HL-60/S4 treated with retinoic acid at 250 ng/mL for 4 days and 3 days (cell line): ENCODE measurements around the gene DNMT3A.

Source experiments
- in situ Hi-C: fragments of 300-500 bp; cut with MboI; formaldehyde crosslinking; loops from 2 replicates; pipeline ENCODE4 v1.7.0; 2022; ENCODE audit warnings: low sequenced_read_pairs

The DNMT3A gene

DNA sequence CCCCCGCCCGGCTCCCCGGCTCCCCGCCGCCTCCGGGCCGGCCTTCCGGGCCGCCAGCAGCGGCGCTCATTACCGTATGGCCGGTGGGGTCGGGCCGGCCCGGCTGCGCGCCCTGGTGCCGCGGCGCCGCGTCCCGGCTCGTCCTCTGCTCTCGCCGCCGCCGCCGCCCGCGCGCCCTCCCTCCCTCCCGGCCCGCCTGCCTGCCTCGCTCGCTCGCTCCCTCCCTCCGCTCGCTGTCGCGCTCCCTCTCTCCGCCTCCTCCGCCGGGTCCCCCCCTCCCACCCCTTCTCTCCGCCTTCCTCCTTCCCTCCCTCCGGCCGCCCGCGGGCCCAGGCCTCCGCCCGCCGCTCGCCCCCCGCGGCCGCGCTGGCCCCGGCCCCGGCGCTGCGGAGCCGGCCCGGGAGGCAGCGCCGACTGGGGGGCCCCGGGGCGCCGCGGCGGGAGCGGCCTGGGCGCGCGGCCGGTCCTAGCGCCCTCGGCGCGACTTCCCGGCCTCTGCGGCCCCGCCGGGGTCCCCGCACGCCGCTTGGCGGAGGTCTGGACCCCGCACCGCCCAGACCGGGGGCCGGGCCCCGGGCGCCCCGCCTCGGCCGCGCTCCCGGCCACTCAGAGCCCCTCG, at the start of gene DNMT3A:
Gene DNMT3A (minus strand): TSS at position 173 of the 619 bp plus-strand sequence. CDS start 27,941 bp downstream, outside the sequence.
- in situ Hi-C loops, result no loop called here

DNA sequence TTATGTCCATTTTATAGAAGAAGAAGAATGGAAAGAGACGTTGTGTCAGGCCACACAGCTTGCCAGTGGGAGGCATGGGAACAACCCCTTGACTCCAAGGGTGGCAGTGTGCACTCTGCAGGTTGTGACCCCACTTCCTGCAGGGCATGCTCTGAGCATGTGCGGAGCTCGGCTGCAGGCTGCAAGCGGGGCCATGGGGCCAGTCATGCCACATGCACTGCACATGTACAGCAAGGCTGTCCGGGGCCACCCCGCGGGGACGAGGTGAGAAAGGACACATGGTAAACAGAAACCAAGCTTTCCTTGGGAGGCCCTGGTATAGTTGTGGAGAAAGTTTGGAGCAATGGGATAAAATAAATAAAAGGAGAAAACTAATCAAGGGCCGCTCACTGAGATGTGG, 47.4 kb upstream of the DNMT3A start:
- in situ Hi-C loops, result no loop called here

DNA sequence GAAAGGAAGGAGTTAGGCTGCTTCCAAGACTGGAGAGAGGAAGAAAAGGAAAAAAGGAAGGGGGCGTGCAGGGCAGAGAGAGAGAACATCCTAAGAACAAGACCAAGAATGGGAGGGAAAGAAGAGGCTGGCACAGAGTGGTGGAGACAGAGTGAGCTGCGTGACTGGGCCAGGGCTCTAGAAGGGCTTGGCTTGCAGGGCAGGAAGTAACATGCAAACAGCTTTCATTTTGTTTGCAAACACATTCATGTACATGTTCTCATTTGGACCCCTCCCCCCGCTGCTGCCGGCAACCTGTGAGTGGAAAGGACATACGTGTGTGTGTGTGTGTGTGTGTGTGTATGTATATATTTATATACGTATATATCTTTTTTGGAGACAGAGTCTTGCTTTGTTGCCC, 46.8 kb upstream of the DNMT3A start:
- in situ Hi-C loops, result no loop called here

DNA sequence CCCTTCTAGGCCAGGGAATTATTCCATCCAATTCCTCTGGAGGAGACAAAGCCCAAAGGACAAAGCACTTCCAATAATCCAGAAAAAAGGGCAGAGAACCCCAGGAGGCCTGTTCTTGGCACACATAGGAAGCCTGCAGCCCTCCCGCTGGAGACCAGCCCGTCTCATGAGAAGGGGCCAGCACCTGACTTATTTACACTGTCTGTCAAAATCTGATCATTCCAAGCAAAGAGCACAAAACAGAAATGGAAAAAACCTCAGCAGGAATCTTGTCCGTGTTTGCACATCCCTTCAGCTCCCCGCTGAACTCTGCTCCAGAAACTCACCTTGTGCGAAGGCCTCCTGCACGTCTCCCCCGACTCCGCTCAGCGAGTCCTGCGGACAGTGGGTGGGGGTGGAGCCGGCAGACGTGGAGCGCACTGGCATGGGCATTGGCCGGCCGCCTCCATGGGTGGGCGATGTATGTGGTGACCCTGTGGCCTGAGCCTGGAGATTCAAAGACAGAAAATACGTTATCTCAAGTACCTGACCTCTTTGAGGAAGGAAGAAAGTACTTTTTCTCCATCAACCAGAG, 46.2 kb upstream of the DNMT3A start:
- in situ Hi-C loops, result no loop called here

DNA sequence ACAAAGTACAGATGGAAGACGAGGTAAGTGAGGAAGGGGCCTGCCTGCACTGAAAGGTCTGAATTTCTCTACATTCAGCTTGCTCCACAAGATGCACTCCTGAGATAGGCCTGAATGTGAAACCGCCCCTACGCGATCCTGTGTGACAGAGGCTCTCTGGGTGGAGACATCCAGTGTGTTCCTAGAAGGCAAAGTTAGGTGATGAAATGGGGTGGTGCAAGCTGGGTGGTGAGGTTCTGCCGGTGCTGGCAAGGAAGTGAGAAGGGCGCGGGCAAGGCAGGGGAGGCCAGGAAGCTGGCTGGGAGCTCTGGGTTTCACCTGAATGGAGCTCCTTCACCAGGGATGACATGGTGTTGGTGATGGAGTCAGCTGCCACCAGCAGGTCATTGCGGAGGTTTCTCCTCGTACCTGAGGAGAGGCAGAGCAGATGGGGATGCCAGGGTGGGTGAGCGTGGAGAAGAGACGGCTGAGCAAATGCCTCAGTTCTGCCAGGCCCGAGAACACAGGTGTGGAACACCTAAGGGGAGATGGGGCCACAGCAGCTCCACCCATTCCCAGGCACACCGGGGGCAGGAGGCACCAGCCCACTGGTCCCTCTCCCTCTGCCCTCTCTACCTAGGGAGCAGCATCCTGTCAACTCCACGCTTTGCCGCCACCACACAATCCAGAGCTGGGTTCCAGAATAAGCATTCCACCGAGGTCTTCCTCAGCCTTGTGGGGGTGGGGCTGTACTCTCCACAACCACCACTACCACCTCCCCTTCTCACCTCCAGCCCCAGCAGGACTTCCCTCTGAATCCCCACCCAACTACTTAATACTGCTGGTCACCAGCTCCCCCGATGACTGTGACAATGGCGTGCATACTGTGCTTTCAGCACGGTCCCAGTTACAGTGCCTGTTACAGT, 45.5 kb upstream of the DNMT3A start:
- in situ Hi-C loops, result no loop called here

DNA sequence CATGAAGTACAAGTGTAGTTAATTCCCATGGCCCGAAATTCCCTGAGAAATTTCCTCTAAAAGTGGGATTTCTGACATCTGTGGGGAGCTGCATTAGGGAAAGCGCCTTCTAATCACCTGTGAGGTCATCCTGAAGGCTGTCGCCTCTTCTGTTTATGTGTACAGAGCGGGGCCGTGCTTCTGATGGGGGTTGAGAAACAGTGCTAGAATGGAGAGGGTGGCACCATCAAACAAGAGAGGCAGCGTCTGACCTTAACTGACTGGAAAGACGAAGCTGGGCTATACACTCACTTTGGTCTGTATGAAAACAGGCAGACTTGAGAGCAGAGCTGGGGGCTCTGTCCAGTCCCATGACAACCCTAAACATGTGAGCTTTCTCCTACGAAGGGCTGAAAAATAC, 44.2 kb upstream of the DNMT3A start:
- in situ Hi-C loops, result no loop called here

DNA sequence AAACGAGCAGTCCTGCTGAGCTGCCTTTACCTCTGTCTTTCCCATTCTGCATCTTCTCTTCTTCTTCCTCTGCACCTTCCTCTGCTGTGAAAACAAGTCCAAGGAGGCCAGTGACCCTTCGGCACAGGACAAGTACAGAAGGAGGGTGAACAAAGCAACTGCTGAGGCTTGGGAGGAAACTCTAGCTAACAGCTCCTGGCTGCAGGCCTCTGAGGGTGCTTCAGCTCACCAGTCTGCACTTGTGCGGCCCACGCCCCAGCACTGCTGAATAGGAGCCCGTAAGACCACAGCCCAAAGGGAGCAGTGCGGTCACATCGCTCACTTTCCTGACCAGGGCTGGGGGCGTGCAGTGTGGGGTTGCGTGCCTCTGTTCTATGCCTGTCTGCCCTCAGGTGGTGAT, 42.1 kb upstream of the DNMT3A start:
- in situ Hi-C loops, result no loop called here

DNA sequence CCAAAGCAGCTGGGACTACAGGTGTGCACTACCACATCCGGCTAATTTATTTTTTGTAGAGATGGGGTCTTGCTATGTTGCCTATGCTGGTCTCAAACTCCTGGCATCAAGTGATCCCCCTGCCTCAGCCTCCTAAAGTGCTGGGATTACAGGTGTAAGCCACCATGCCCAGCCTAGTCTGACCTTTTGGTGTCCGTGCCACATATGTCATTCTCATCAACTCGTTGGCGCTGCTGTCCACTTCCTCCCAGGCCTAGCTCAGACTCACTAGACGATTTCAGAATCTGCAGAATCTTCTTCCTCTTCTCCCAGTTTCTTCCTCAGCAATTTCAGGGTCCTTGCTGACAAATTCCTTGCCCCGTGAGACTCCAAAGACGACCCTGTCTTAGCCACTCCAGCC, 39.8 kb upstream of the DNMT3A start:
- in situ Hi-C loops, result no loop called here

DNA sequence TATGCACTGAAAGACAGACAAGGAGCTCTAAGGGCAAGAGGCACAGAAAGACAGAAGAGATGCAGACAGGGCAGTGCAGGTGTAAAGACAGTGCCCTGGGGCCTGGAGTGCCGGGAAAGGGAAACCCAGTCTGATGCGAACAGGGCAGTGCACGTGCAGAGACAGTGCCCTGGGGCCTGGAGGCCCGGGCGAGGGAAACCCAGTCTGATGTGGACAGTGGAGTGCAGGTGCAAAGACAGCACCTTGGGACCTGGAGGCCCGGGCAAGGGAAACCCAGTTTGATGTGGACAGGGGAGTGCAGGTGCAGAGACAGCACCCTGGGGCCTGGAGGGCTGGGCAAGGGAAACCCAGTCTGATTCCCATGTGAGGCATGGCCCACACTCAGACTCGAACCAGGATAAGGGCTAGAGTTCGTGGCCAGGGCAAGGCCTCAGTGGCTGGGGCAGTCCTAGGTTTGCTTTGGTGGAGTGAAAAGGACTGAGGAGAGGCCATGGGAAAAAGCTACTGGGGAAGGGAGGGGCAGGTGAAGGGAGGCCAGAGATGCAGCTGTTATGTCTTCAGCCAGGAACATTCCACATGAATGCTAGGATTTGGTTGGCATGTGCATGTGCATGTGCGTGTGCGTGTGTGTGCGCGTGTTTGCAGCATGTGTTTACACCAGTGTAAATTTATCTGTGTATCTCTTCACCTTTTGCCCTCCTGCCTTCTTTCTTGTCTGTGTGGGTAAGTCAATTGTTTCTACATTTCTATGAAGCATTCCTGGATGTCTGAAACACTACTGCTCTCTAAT, 39.1 kb upstream of the DNMT3A start:
- in situ Hi-C loops, result no loop called here

DNA sequence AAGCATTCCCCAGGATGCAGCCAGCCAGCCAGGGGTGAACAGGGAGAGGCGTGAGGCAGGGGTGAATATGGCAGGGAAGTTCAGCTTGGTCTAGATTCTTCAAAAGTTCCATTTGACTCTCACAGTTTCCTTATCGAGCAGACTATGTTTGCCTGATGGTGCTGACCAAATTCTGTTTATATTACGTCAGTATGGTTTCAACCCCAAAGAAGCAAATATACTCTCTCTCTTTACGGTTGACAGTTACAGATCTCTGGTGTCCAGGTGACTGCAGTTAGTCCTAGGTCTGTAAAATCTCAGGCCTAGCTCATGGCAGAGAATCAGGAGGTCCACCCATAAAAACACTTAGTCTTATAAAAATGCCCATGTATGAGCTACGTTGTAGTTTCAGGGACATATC, 38.3 kb upstream of the DNMT3A start:
- in situ Hi-C loops, result no loop called here

DNA sequence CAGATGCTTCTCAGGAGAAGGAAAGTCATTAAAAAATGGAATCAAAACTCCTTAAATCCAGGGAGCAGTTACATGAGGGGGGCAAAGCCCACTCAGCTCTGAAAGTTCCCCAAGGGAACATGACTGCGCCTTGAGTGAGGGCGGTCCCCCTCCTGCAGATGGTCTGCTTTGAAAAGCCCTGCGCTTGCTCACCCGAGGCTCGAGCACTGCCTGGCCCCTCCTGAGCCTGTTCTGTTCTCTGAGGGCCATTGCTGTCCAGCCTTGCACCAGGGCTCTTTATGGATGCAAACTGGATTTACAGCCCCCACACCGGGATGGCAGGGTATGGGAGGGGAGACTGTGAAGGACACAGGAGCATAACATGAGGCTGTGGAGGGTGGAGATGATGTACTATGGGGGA, 37.8 kb upstream of the DNMT3A start:
- in situ Hi-C loops, result no loop called here

DNA sequence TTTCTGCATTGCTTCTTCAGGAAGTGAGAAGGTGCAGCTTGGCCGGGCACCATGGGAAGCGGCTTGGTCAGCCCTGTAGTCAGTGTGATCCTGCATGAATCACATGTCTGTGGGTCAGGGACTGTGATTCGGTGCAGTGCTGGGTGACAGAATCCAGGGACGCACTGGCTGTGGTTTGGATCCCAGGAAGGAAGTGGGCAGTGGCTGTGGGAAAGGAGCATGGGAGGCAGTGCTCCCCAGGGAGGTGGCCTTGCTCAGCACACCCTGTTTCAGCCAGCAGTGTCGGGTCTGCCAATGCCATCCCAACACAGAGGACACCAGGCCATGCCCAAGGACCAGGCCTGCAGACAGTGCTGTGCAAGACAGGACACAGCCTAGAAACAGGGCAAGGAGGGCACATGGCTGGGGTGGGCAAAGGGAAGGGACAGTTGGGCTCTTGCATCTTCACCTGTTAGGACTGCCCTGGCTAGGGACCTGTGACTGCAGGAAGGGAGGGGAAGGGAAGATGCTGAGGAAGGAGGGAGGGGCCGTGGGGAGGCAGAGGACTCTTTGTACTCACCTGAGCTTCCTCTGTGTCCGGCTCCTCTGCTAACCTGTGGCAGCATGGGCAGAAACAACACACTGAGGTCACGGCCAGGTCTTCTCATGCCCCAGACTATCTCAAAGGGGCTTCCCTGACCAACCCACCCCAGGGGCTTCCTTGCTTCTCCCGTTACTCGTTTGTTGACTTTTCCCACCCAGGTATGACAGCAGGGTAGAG, 37.2 kb upstream of the DNMT3A start:
- in situ Hi-C loops, result no loop called here

DNA sequence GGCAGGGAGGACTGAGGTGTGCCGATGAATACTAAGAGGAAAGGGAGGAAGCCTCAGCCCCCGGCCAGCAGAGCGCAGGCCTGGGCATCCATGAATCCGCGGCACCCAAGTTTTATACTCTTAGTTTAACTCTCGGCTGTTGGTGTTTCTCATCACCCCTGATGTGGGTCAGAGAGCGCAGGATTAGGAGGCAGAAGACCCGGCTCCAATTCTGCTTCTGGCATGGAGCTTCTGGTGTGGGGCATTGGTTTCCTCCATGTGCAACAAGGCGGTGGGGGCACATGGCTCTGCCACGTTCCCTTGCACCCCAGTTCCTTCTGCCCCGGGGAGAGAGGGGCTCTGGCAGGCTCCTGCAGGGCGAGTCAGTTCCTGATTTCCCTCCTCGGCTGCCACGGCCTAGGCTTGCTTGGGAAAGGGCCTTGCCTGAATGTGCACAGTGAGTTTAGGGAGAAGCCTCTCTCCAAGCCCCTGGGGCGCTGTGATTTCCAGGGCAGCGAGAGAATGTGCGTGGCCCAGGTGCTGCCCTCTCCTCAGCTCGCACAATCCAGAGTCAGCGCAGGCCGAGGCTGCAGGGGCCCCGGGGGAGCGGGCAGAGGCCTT, 36.2 kb upstream of the DNMT3A start:
- in situ Hi-C loops, result no loop called here

DNA sequence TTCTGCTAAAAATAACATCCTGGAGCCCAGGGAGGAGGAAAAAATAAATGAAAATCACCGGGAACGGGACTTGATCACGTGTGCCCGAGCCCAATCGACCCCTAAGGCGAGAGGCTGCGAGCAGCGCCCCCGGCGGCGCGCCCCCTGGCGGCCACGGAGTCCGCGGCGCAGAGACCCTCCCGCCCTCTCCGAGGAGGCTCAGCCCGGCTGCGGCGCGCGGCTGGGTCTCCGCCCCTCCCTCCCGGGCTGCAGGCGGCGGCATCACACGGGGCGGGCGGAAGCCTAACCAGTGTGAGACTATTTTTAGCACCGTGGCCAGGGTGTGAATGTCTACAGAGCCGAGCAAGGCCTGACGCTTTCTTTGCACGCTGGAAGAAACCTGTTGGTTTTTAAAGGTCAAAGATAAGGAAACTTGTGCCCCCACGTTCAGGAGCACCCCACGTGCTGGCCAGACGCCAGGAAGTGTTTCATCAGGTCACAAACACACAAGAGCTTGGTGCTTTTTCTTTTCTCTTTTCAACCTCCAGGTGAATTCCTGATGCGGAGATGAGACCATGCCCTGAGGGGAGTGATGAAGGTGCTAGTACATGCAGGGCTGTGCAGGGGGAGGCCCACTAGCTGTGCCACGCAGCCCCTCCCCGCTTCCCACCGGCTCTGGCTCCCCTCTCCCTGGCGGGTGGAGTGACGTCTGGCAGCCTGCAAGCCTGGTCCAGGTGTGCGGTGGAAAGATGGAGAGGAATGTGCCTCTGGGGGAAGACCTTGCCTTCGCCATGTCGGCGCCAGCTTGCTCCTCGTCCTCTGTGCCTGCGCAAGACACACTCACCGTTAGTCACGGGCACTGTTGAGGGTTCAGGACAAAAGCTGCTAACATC, 35.3 kb upstream of the DNMT3A start:
- in situ Hi-C loops, result no loop called here

DNA sequence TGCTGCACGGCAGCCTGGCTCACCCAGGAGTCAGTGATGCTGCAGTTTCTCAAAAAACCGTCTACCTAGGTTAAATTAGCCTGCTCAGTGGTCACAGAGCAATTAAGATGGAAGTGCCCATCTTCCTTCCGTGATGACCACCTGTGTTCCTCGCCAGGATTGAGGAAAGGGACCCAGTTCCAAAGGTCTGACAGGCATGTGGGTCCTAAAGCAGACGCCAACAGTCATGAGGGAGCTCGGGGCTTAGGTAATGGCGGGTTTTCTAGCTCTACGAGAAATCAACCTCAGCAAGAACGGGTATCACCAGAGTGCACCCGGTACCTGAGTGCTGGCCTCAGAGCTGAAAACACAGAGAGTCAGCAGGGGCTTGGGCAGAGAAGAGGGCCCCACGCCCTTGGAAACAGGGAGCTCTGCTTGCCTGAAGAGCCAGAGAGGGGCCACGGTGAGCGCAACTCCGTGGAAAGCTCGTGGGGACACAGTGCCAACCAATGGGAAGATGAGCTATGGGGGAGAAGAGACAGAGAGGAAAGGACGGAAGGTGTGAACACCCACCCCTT, 34.3 kb upstream of the DNMT3A start:
- in situ Hi-C loops, result no loop called here

DNA sequence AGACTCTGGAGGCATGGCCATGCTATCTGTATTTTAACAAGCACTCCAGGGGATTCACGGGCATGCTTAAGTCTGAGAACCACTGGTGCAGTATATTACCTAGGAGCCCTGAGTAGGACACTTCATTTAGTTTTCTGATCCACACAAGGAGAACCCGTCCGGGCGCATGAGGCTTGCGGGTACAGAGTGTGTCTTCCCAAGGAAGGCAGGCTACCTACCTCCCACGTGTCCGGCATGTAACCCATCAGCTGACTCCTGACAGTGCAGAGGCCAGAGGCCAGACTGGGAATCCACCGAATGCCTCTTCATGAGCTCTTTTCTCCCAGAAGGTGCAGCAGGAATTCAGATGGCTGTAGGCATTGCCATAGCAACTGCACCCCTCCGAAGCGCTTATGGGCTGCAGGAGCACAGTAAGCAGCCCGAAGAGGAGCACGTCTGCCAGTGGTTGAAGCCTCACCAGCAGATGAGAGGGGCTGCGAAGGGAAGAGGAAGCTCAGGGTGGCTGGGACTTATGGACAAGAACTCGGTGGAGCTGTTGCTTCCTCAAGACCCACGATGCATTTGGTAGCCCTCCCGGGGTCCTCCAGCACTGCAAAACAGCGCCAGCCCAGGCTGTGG, 33.8 kb upstream of the DNMT3A start:
- in situ Hi-C loops, result no loop called here

DNA sequence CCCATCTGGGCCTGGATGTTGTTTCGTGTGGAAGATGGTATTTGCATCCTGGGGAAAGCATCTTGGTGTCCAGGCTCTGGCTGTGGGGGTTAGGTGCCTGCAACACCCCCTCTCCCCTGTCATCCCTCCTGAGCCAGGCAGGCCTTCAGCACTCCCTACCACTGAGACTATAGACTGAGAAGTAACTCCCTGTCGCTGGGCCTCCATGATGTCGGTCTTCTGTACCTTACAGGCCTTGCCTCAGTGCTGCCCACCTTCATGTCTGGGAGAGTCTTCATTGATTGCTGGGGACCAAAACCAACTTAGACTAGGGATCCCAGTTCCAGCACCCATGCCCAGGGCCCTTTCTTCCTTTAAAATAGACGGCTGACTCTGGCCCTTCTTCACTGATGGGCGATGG, 33.1 kb upstream of the DNMT3A start:
- in situ Hi-C loops, result no loop called here

DNA sequence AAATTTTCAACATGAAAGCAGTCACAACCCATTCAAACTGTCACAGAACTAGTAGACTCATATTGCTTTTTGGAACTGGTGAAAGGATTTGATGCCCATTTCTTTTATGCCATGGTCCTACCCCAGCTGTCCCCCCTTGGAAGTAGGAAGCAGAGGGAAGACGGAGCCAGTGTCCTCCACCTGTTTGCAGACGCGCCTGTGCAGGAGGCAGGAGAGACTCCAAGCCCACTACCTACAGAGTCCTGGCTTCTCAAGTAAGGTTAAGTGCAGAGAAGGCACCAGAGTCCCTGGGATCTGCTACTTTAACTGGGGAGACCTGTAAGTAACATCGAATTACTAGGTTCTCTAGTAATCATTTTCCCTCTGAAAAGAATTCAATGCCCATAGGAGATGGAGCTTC, 32.7 kb upstream of the DNMT3A start:
- in situ Hi-C loops, result no loop called here
